ENCODE measurements around the gene NRAP.

NRAP gene

GRCh38 chr10:113557903-113558321 lies 105.9 kb downstream of the NRAP start:
- DNase-seq = no peak

- DNase-seq = no peak
Measured at GRCh38 chr10:113557424-113557862, 106.4 kb downstream of the NRAP start.

DNA sequence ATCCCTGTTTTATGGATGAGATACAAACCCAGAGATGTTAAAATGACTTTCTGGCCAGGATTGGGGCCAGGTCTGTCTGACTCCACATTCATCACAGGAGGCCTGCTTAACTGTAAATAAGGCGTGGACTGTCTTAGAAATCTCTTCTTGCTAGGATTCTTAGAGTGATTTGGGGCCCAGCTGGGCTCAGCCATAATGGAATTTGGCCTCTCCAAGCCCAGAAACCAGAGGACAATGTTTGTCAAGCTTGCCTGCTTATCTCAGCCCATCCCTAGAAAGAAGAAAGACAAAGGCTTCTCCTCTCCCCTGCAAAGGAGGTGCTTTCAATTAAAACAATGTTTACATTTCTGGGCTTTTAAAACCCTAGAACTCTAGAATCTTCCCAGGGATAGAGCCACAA lies 108.1 kb downstream of the NRAP start:
- DNase-seq = no peak

DNA sequence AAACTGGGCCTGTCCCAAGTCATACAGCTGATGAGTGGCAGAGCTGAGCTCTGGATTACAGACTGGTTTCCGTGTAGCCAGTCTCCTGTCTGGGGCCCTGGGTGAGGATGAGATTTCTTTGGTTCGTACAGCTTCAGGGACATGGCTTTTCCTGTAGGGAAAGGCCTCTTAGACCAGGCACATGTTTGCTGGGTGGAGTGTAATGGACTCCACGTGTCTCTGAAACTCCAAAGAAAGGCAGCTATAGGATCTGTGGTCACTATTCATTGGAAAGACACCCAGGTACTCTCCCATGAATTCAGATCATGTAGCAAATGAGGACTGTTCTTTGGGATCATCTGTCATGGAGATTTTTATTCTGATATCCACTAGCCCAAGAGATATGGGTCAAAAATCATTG lies 108.6 kb downstream of the NRAP start:
- no peak for DNase-seq

DNA sequence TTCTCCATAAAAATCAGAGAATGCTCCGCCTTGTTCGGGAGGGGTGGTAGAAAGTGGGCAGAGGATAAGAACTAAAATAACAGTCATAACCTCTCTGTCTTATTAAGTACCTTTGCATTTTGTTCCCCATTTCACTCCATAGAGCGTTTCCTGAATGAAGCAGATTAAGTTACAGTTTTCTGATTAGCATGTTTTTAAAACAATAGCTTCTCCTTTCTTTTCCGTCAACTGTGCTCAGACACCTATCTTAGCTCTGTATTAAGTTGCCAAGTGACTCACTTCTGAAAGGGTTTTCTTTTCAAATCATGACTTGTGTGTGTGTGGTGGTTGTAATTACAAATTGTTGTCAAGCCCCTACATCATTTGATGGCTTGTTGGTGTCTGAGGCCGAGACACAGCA lies 109.6 kb downstream of the NRAP start:
- no peak for DNase-seq

DNA sequence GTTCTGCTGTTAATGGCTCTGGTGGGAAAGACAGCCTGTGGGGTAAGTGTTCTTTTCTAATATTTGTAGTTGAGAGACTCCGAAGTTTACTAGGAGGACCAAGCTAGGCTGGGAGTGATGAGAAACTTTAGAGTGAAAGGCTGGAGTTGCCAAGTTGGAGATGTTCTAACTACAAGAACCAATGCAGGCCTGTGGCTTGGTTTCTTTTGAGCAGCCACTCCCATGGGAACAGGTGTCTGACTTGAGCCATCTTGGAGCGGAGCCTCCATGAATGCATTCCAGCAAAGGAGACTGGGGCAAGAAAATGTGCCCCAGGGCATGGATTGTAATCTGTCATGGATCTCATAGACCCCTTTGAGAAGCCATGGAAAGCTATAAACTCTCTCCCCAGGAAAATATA lies 110.7 kb downstream of the NRAP start:
- no peak for DNase-seq

DNA sequence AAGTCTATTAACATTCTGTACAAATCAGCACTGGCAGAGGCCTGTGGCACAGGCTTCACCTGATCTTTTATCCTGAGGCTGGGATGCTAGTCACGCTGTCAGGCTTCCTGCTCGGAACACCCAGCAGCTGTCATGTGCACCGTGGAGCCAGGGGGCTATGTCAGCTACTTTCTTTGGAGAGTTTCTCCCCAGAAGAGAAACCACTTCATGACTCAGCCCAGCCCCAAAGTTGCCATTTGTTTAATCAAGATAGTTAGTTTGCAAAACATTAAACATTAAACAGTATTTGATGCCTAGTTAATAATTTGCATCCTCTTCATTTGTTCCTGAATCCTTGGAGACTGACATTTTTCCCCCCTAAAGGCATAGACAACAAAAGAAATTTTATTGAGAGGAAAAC lies 111.1 kb downstream of the NRAP start, which contains the start of gene HABP2:
HABP2 (plus strand) TSS at position 353 of the 400 bp plus-strand sequence. CDS start 69 bp downstream, outside the sequence.
- DNase-seq = no peak

GRCh38 chr10:113552014-113552413 lies 111.8 kb downstream of the NRAP start:
- DNase-seq = no peak

DNA sequence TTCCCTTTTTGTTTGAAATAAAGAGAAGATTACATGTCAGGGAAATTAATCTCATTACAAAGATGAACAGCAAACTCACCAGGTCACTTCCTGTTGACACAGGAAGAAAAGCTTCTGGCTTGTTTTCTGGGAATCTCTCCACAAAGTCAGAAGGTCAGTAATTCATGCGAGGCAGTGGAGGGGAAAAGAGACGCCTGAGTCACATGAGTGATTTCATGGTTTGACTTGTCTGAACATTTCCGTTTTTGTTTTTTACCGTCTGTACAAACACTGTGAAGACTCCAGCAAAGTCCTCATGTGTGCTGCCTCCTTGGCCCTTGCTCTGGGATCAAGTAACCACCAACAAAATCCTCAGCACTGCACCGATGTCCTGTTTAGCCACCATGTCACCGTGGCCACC lies 113.5 kb downstream of the NRAP start:
- DNase-seq = peak; percentile 29

DNA sequence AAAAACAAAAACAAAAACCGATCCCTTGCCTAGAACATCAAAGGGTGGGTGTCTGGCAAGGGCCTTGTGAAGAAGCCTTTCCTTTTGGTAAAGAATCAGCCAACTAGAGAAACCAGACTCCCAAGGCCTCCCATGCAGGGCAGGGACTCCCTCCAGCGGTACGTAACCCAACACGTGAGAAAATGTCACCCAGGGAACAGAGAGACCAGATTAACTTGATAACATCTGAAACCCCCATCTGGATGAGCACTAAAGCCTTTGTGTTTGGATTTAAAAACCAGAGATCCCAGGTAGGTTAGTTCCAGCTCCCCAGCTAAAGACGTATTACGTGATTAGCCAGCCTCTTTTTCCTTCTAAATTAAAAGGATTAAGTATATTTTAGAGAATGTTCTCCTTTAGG lies 114.0 kb downstream of the NRAP start:
- no peak for DNase-seq

GRCh38 chr10:113547426-113547825 lies 116.4 kb downstream of the NRAP start:
- no peak for DNase-seq

DNA sequence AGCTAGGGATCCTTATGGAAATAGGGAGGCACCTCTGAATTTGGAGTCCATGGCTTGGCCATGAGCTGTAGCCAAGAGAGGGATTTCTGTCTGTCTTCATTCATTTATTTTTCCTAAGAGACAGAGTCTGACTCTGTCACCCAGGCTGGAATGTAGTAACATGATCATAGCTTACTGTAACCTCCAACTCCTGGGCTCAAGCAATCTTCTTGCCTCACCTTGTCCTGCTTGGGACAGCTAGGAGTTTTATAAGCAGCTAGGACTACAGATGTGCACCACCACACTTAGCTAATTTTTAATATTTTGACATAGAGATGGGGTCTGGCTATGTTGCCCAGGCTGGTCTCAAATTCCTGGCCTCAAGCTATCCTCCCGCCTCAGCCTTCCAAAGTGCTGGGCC lies 119.4 kb downstream of the NRAP start:
- DNase-seq = no peak

DNA sequence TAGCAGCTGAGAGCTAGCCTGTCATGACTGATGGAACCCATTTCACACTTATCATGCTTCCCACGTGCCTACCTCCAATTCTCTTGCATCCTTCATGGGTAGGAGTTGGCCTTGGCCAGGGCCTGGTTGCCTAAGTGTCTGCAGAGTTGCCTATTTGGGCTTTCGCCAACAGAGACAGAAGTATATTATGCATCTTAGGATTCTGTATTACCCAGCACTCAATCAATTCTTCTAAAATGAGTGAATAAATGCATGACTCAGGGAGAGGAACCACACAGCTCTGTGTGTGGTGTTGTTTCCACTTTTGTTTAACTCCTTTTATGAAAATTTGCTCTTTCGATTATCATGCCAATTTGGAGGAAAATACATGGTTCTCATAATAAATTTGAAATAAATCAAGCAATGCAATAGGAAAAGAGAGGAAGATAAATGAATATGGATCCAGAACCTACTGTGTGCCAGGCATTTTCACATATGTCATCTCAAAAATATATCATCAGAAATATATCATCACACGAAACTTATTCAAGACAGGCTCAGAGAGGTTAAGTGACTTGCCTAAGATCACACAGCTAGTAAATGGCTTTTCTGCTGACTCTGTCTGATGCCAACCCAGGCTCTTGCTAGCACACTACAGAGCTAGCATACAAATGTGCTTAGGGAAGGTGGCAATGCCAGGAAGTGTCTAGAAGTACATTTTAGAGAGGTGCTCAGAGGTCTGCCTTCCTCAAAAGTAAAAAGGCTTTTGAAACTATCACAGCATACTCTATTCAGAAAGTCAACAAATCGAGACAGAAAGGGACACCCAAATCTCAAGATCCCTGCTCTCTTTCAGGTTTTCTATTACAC lies 120.5 kb downstream of the NRAP start:
- DNase-seq = no peak

GRCh38 chr10:113541549-113541927 lies 122.3 kb downstream of the NRAP start:
- DNase-seq = no peak

DNA sequence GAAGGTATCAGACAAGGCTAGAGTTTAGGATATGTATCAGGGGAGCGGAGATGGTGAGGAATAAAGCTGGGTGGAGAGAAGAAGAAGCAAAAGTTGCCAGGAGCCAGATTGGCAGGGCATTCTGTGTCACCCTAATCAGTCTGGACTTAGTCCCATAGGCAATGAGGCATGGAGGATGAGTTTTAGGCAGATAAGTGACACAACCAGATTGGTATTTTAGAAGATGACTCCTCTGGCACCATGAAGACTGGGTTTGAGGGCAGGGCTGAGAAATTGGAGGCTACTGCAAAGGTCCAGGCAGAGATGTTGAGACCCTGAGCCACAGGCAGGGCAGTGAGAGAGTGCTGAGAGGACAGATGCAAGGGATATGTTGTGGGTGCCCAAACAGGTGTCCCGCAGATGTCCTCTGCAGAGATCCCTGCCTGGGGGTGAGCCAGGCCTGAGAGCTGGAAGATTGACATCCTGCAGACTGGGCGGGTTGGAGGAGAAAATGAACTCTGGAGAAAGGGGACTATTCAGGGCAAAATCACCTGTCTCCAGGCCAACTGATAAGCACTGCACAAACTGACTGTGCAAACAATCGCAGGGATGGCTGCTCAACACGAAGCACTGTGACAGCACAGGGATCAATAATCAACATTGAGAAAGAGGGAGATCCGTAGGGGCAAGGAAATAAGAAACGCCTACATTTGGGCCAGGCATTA lies 122.8 kb downstream of the NRAP start:
- DNase-seq = no peak

DNA sequence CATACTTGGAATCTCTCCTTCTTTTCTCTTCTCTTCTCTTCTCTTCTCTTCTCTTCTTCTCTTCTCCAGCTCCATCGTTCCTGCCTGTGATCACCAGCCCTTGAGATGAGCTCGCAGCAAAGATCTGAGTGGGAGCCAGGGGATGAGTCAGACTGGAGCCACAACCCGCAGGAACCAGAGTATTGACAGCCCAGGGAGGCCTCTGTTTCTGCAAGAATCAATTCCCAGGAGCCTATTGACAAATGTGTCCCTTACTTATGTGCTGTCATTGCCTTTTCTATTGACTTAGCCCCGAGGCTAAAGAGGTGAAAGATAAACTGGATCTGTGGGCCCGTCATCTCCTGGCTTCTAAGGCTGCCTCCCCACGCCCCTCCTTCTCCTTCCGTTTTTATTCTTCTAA lies 124.1 kb downstream of the NRAP start:
- no peak for DNase-seq
